ENCODE data around the gene APP.

The APP gene

GRCh38 chr21:26072666-26073615 lies 97.6 kb downstream of the APP start:
- peak; percentile 89 for DNase-seq (ENCODE audit: low read depth)
- TF ChIP-seq CTCF (conservative IDR thresholded peaks at IDR 0.05; ENCODE audit: low read depth, low read length), result no peak
- no peak overlapping the region for H3K4me3 ChIP-seq (ENCODE audit: low read depth, low read length)

- DNase-seq (ENCODE audit: low read depth), result peak; percentile 90
- TF ChIP-seq CTCF (conservative IDR thresholded peaks at IDR 0.05; ENCODE audit: low read depth, low read length), result no peak
- H3K4me3 ChIP-seq (ENCODE audit: low read depth, low read length), result peak overlapping the region; percentile 4
Observed at GRCh38 chr21:26070822-26071425, 99.6 kb downstream of the APP start.

GRCh38 chr21:26070121-26070520 lies 100.4 kb downstream of the APP start:
- DNase-seq (ENCODE audit: low read depth), result no peak
- TF ChIP-seq CTCF (conservative IDR thresholded peaks at IDR 0.05; ENCODE audit: low read depth, low read length), result no peak
- H3K4me3 ChIP-seq (ENCODE audit: low read depth, low read length), result no peak overlapping the region

- no peak for TF ChIP-seq CTCF (conservative IDR thresholded peaks at IDR 0.05; ENCODE audit: low read depth, low read length)
- no peak for DNase-seq (ENCODE audit: low read depth)
- H3K4me3 ChIP-seq (ENCODE audit: low read depth, low read length), result no peak overlapping the region
Observed at GRCh38 chr21:26068776-26069175, 101.8 kb downstream of the APP start.

GRCh38 chr21:26067836-26068594 lies 102.6 kb downstream of the APP start:
- TF ChIP-seq CTCF (conservative IDR thresholded peaks at IDR 0.05; ENCODE audit: low read depth, low read length), result no peak
- peak; percentile 45 for DNase-seq (ENCODE audit: low read depth)
- H3K4me3 ChIP-seq (ENCODE audit: low read depth, low read length), result no peak overlapping the region

- no peak for TF ChIP-seq CTCF (conservative IDR thresholded peaks at IDR 0.05; ENCODE audit: low read depth, low read length)
Observed at GRCh38 chr21:26064506-26064905, 106.1 kb downstream of the APP start.

More at GRCh38 chr21:26064506-26064905, 106.1 kb downstream of the APP start:
- DNase-seq (ENCODE audit: low read depth), result no peak
- H3K4me3 ChIP-seq (ENCODE audit: low read depth, low read length), result no peak overlapping the region

All from choroid plexus epithelial cell (primary cell).